OCI-LY1 (cell line): ENCODE measurements around the gene PTPRD.

ENCODE experiments used
- H2AFZ ChIP-seq: fragments of 200-600 bp; sonication (generic), shearing (Covaris generic); 2 replicates; pipeline ENCODE4 v1.6.0; 2014; ENCODE audit warnings: antibody characterized with exemption, mild to moderate bottlenecking, low read length
- H3F3A ChIP-seq: fragments of 200-600 bp; sonication (generic), shearing (Covaris generic); 2 replicates; pipeline ENCODE4 v1.6.0; 2014; ENCODE audit warnings: mild to moderate bottlenecking, antibody characterized with exemption, low read length, moderate library complexity; ENCODE audit not compliant: insufficient read depth
- H3K27ac ChIP-seq: fragments of 200-600 bp; sonication (generic); 2 replicates; pipeline ENCODE4 v1.5.1; 2014; ENCODE audit warnings: low read length, mixed run types, mild to moderate bottlenecking, low read depth; ENCODE audit not compliant: poor library complexity, severe bottlenecking
- H3K27me3 ChIP-seq: fragments of 200-600 bp; sonication (generic); 2 replicates; pipeline ENCODE4 v1.6.0; 2014; ENCODE audit warnings: antibody characterized with exemption, mild to moderate bottlenecking, low read length, moderate library complexity; ENCODE audit not compliant: insufficient read depth
- H3K36me3 ChIP-seq: fragments of 200-600 bp; sonication (generic); 2 replicates; pipeline ENCODE4 v1.6.1; 2014; ENCODE audit warnings: mild to moderate bottlenecking, antibody characterized with exemption, low read length, moderate library complexity, mixed read lengths; ENCODE audit not compliant: insufficient read depth
- H3K4me1 ChIP-seq: fragments of 200-600 bp; sonication (generic); 2 replicates; pipeline ENCODE4 v1.5.1; 2014; ENCODE audit warnings: mild to moderate bottlenecking, low read length, moderate library complexity; ENCODE audit not compliant: insufficient read depth, severe bottlenecking
- H3K4me2 ChIP-seq: fragments of 200-600 bp; sonication (generic), shearing (Covaris generic); 2 replicates; pipeline ENCODE4 v1.6.1; 2014; ENCODE audit warnings: low read length
- H3K4me3 ChIP-seq: fragments of 200-600 bp; sonication (generic); 2 replicates; pipeline ENCODE4 v1.5.1; 2014; ENCODE audit warnings: low read length, low read depth, mild to moderate bottlenecking, mixed read lengths; ENCODE audit not compliant: poor library complexity, severe bottlenecking
- H3K79me2 ChIP-seq: fragments of 200-600 bp; shearing (Covaris generic); 2 replicates; pipeline ENCODE4 v1.6.1; 2016; ENCODE audit warnings: mixed run types, low read length, mixed read lengths; ENCODE audit not compliant: insufficient read depth
- H3K9ac ChIP-seq: fragments of 200-600 bp; sonication (generic), shearing (Covaris generic); 2 replicates; pipeline ENCODE4 v1.6.1; 2014; ENCODE audit warnings: mild to moderate bottlenecking, low read length, mixed read lengths
- H3K9me2 ChIP-seq: fragments of 200-600 bp; sonication (generic), shearing (Covaris generic); 2 replicates; pipeline ENCODE4 v1.6.1; 2014; ENCODE audit warnings: low read depth, mild to moderate bottlenecking, low read length, mixed read lengths
- H3K9me3 ChIP-seq: fragments of 200-600 bp; shearing (Covaris generic); 2 replicates; pipeline ENCODE4 v1.6.1; 2014; ENCODE audit warnings: low read length, mixed read lengths
- H4K20me1 ChIP-seq: fragments of 200-600 bp; sonication (generic), shearing (Covaris generic); 2 replicates; pipeline ENCODE4 v1.6.0; 2016; ENCODE audit warnings: mild to moderate bottlenecking, low read length; ENCODE audit not compliant: insufficient read depth
- CTCF ChIP-seq: fragments of 200-600 bp; sonication (generic), shearing (Covaris generic); IDR thresholded peaks from 2 replicates; pipeline ENCODE4 v1.5.1; 2017; ENCODE audit warnings: mild to moderate bottlenecking, antibody characterized with exemption, low read length, moderate library complexity, mixed read lengths
- EZH2 ChIP-seq: fragments of 200-600 bp; sonication (generic), shearing (Covaris generic); IDR thresholded peaks from 2 replicates; pipeline ENCODE4 v1.8.0; 2017; ENCODE audit warnings: borderline replicate concordance, mixed run types, mild to moderate bottlenecking, antibody characterized with exemption, low read length, moderate library complexity, mixed read lengths

PTPRD gene

DNA sequence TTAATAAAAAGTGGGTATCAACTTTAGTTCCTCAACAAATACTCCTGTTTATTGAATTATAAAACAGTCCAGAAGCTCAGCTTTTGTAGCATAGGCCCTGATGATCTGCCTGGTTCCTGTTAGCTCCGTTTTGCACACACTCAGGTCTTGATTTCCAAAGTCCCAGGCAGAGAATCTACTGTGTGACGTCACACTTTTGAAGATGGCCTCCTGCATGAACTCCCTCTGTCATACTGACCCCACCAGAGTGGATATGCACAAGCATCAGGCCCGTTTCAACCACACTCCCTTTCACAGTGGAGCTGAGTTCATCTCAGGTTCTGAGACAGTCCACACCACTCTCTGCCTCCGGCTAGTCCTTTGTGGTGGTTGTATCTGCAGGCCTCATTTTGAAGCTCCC is 353.1 kb downstream of the PTPRD start:
- Histone ChIP-seq H3K4me1 (no peaks in the 10 kb centered on the region), H4K20me1 (no peaks in the 10 kb centered on the region), H3K27me3 (0 out of 2 replicates have a peak, but pooled peaks cover under 1% of the 10 kb centered on the region), H3K79me2 (no peaks in the 10 kb centered on the region), H3K9ac (no peak overlapping the region), H3K27ac (no peak overlapping the region), H3F3A (no peaks in the 10 kb centered on the region), H3K9me3 (no peaks in the 10 kb centered on the region), H3K4me2 (no peak overlapping the region), H3K36me3 (no peaks in the 10 kb centered on the region), H2AFZ (no peak overlapping the region), H3K4me3 (no peak overlapping the region), H3K9me2 (no peaks in the 10 kb centered on the region)
- TF ChIP-seq EZH2: no peak
- no peak for TF ChIP-seq CTCF

- no peak overlapping the region for H2AFZ ChIP-seq
- 0 out of 2 replicates have a peak, but pooled peaks cover 3% of the 10 kb centered on the region for H3K27me3 ChIP-seq
- H3K79me2 ChIP-seq: no peaks in the 10 kb centered on the region
- no peaks in the 10 kb centered on the region for H3F3A ChIP-seq
- TF ChIP-seq CTCF: no peak
- TF ChIP-seq EZH2: no peak
- H4K20me1 ChIP-seq: no peaks in the 10 kb centered on the region
- no peak overlapping the region for H3K27ac ChIP-seq
- H3K4me2 ChIP-seq: no peak overlapping the region
- H3K36me3 ChIP-seq: no peaks in the 10 kb centered on the region
- no peak overlapping the region for H3K4me3 ChIP-seq
- H3K4me1 ChIP-seq: no peaks in the 10 kb centered on the region
- H3K9me3 ChIP-seq: no peaks in the 10 kb centered on the region
- no peaks in the 10 kb centered on the region for H3K9me2 ChIP-seq
- no peak overlapping the region for H3K9ac ChIP-seq
Observed at GRCh38 chr9:10255758-10256157, 357.0 kb downstream of the PTPRD start.

- Histone ChIP-seq H3K4me3 (no peak overlapping the region), H4K20me1 (no peaks in the 10 kb centered on the region), H3K9me3 (no peaks in the 10 kb centered on the region)
Observed at GRCh38 chr9:10254338-10254737, 358.5 kb downstream of the PTPRD start.

More at GRCh38 chr9:10254338-10254737, 358.5 kb downstream of the PTPRD start:
- Histone ChIP-seq H3K4me2 (no peak overlapping the region), H3K36me3 (no peaks in the 10 kb centered on the region), H3K9me2 (no peaks in the 10 kb centered on the region), H3F3A (no peaks in the 10 kb centered on the region), H3K27me3 (0 out of 2 replicates have a peak, but pooled peaks cover 3% of the 10 kb centered on the region), H3K4me1 (no peaks in the 10 kb centered on the region), H2AFZ (no peak overlapping the region), H3K79me2 (no peaks in the 10 kb centered on the region), H3K27ac (no peak overlapping the region), H3K9ac (no peak overlapping the region)
- TF ChIP-seq CTCF (no peak), EZH2 (no peak)
